Activated CD4-positive, alpha-beta memory T cell treated with anti-CD3 and anti-CD28 coated beads, Interleukin-2, amount 10 ng/mL, durations not matched to agents 7 days and 5 days (primary cell): ENCODE results near the gene SOX5. TPM values are rescaled to one million over a fixed set of nuclear protein-coding genes. Genes with fewer than 3 reads are reported as not detected.
"Not testable (repeated sequence)": the region's sequence is repeated elsewhere in the genome, so short reads cannot be mapped to it uniquely, and the experiment has no call there.

Experiments
- CTCF ChIA-PET: fragments of 350-600 bp; sonication (Branson Sonifier 250); formaldehyde crosslinking; loops from one replicate; lab custom pipeline; 2021; ENCODE audit warnings: antibody characterized with exemption, inconsistent platforms; lab: Charles Lee
- POLR2A ChIA-PET: fragments of 350-600 bp; sonication (Branson Sonifier 250); formaldehyde crosslinking; loops from one replicate; lab custom pipeline; 2021; ENCODE audit warnings: antibody characterized with exemption; lab: Charles Lee
- DNase-seq: peaks from one replicate; pipeline ENCODE4 v3.0.0-alpha.2; 2020
- H3K27ac Mint-ChIP-seq: one replicate; pipeline ENCODE4 v1.8.0; 2021; ENCODE audit warnings: mild to moderate bottlenecking, mixed read lengths
- H3K27me3 Mint-ChIP-seq: one replicate; pipeline ENCODE4 v1.8.0; 2021; ENCODE audit warnings: mixed read lengths
- H3K36me3 Mint-ChIP-seq: one replicate; pipeline ENCODE4 v1.8.0; 2021; ENCODE audit warnings: low read depth, mixed read lengths
- H3K4me1 Mint-ChIP-seq: one replicate; pipeline ENCODE4 v1.8.0; 2021; ENCODE audit warnings: mixed read lengths
- H3K4me3 Mint-ChIP-seq: one replicate; pipeline ENCODE4 v1.8.0; 2021; ENCODE audit warnings: mild to moderate bottlenecking, mixed read lengths
- H3K9me3 Mint-ChIP-seq: one replicate; pipeline ENCODE4 v1.8.0; 2021; ENCODE audit warnings: mixed read lengths
- total RNA-seq, 2 experiments: library from RNA; stranded (reverse); gene quantifications; one replicate each; pipeline ENCODE4 v1.2.3, GENCODE V29; 2021

Gene SOX5
- total RNA-seq, 2 experiments from 2014 or later, result 0.45 to 0.75 TPM

DNA sequence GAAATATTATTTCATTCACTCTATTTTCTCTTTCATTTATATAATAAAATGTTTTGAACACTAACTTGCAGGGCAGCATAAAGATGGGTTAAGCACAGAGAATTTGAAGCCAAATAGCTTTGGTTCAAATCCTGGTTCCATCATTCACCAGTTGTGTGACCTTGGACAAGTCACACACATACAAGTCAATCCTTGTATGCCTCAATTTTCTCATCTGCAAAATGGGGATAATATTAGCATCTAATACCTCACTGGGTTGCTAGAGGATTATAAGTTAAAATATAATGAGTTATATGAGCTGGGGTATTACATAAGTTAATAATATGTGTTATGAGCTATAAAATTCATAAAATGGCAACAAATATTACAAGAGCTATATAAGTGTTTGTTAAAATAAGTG lies 94.9 kb downstream of the SOX5 start:
- Mint-ChIP-seq H3K4me1 (no peaks in the 10 kb centered on the region), H3K9me3 (peaks cover 2% of the 10 kb centered on the region)
- CTCF ChIA-PET, result no interaction called here

DNA sequence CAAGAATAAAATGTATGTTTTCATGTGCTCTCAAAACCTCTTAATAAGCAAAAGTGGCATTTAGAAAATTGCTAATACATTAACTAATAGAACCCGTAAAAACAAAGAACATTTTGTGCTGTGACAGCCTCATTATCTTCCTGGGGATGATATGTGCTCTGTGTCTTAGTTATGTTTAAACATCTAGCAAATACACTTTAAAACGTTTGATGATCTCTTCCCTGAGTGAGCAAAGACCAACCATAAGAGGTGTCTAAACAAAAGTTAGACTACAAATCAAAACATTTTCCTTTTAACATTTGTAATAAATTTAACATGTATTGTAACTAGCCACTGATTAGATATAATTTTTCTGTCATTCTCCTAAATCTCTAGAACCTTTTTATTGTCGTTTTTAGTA lies 95.8 kb downstream of the SOX5 start:
- Mint-ChIP-seq H3K4me3 (no peak overlapping the region), H3K27ac (no peak overlapping the region), H3K27me3 (no peaks in the 10 kb centered on the region), H3K36me3 (no peaks in the 10 kb centered on the region), H3K4me1 (no peaks in the 10 kb centered on the region), H3K9me3 (no peaks in the 10 kb centered on the region)
- ChIA-PET CTCF (no interaction called here), POLR2A (no interaction called here)
- no peak for DNase-seq

More for the DNA sequence above, 94.9 kb downstream of the SOX5 start:
- Mint-ChIP-seq H3K27me3 (no peaks in the 10 kb centered on the region), H3K4me3 (no peak overlapping the region), H3K36me3 (no peaks in the 10 kb centered on the region), H3K27ac (no peak overlapping the region)
- POLR2A ChIA-PET, result no interaction called here
- DNase-seq, result no peak

DNA sequence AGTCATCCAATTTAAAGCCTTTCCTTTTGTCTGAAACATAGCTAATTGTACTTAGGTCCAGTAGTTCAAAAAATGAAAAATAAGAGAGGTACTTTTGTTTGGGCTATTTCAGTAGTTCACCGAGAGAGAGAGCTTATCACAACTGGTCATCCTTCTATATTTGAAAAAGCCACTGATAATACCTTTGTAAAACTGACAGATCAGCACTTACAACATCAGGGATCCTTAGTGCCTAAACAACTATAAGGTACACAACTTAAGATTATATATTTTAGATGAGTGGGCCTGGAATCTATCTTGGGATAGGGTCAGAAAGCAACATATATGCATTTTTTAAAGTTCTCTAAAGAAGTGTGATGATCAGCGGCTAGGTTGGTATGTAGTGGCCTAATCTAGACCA lies 97.9 kb downstream of the SOX5 start:
- no peaks in the 10 kb centered on the region for H3K36me3 Mint-ChIP-seq
- no peaks in the 10 kb centered on the region for H3K4me1 Mint-ChIP-seq
- no peak overlapping the region for H3K4me3 Mint-ChIP-seq
- no peaks in the 10 kb centered on the region for H3K27me3 Mint-ChIP-seq
- H3K27ac Mint-ChIP-seq, result no peak overlapping the region
- ChIA-PET CTCF (no interaction called here), POLR2A (no interaction called here)
- no peak for DNase-seq
- H3K9me3 Mint-ChIP-seq, result no peaks in the 10 kb centered on the region

DNA sequence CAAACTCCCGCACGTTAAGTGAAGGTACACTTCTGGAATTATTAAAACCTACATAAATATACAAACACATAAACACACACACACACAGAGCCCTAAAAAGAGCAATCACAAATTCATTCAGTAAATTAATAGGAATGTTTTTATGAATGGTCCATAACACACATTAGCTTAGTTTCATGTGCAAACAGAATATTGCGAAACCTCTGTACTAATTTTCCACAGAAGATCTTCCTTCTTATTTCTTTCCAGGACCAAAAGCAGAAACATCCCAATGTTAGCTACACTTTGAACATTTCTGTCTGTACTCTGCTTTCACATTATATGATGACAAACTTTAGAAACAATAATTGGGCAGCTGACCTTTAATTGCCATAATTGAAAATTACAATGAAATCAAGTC lies 101.6 kb downstream of the SOX5 start:
- ChIA-PET POLR2A (no interaction called here), CTCF (no interaction called here)
- Mint-ChIP-seq H3K4me3 (no peak overlapping the region), H3K9me3 (no peaks in the 10 kb centered on the region), H3K4me1 (no peaks in the 10 kb centered on the region), H3K27me3 (no peaks in the 10 kb centered on the region), H3K27ac (no peak overlapping the region), H3K36me3 (no peaks in the 10 kb centered on the region)
- no peak for DNase-seq

DNA sequence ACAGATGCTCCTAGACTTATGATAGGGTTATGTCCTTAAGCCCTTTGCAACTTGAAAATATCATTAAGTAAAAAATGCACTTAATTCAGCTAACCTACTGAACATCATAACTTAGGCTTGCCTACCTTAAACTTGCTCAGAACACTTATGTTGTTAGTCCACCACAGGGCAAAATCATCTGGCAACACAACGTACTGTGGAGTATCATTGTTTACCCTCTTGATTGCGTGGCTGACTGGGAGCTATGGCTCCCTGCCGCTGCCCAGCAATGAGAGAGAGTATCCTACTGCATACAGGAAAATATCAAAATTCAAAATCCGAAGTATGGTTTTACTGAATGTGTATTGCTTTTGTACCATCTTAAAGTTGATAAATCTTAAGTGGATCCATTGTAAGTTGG lies 105.5 kb downstream of the SOX5 start:
- no peaks in the 10 kb centered on the region for H3K9me3 Mint-ChIP-seq
- no peak for DNase-seq
- no peaks in the 10 kb centered on the region for H3K36me3 Mint-ChIP-seq
- no peak overlapping the region for H3K27ac Mint-ChIP-seq
- CTCF ChIA-PET, result no interaction called here
- POLR2A ChIA-PET, result no interaction called here
- H3K4me1 Mint-ChIP-seq, result no peaks in the 10 kb centered on the region
- no peak overlapping the region for H3K4me3 Mint-ChIP-seq
- H3K27me3 Mint-ChIP-seq, result no peaks in the 10 kb centered on the region

DNA sequence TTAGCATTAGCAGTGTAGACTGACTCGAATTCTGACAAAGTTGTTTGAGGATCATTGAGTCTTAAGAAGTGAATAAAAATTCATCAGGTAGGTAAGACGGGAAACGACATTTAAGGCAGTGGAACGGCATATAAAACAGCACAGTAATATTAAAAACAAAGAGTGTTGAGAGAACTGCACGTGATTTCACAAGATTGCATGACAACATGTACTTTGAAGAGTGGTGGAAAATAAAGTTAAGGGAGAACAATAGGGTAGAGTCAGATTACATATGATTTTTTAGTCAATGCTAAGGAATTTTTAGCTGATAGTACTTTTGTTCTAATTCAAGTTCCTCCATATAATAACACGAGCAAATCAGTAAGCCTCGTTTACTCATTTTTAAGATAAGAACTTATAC lies 115.4 kb downstream of the SOX5 start:
- Mint-ChIP-seq H3K36me3 (no peaks in the 10 kb centered on the region), H3K27me3 (no peaks in the 10 kb centered on the region), H3K27ac (no peak overlapping the region), H3K9me3 (no peaks in the 10 kb centered on the region), H3K4me3 (no peak overlapping the region), H3K4me1 (no peaks in the 10 kb centered on the region)
- ChIA-PET CTCF (no interaction called here), POLR2A (no interaction called here)
- no peak for DNase-seq

DNA sequence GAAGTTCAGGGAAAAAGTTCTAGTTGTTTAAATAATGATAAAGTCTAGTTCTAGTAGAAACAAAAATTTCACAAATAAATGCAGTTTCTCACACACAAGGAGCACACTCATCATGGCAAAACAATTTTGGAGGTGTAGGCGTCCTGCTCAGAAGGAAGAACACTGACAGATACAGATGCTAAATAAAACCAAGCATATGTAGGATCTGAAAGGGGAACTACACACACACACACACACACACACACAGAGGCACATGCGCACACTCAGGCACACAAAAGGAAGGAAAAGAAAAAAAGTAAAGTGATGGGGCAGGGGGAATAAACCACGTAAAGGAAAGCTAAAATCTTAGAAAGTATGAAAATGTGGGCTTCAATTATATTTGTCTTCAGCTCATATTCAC lies 117.7 kb downstream of the SOX5 start:
- no peaks in the 10 kb centered on the region for H3K9me3 Mint-ChIP-seq
- H3K27ac Mint-ChIP-seq, result no peak overlapping the region
- no peaks in the 10 kb centered on the region for H3K4me1 Mint-ChIP-seq
- no peak overlapping the region for H3K4me3 Mint-ChIP-seq
- no peaks in the 10 kb centered on the region for H3K27me3 Mint-ChIP-seq
- POLR2A ChIA-PET, result no interaction called here
- CTCF ChIA-PET, result no interaction called here
- H3K36me3 Mint-ChIP-seq, result no peaks in the 10 kb centered on the region
- DNase-seq, result no peak

DNA sequence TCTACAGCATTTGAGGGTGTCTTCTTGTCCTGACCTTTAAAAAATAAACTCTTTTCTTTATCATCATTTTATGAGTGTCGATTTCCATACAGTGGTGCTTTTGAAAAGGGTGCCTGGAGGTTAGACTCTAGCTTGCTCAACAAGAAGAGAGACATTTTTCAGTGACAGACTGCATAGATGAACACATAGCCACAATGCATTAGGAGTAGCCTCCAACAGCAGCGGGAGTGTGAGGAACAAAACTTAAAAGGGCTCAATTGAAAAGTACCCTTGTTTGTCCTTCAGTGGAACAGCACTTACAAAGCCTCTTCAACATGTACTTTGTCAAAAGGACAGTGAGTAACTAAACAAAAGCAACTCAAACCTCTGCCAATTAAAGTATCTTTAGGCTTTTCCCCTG lies 119.3 kb downstream of the SOX5 start:
- Mint-ChIP-seq H3K36me3 (no peaks in the 10 kb centered on the region), H3K9me3 (no peaks in the 10 kb centered on the region), H3K4me1 (no peaks in the 10 kb centered on the region), H3K4me3 (no peak overlapping the region), H3K27ac (no peak overlapping the region), H3K27me3 (no peaks in the 10 kb centered on the region)
- ChIA-PET CTCF (no interaction called here), POLR2A (no interaction called here)
- no peak for DNase-seq

DNA sequence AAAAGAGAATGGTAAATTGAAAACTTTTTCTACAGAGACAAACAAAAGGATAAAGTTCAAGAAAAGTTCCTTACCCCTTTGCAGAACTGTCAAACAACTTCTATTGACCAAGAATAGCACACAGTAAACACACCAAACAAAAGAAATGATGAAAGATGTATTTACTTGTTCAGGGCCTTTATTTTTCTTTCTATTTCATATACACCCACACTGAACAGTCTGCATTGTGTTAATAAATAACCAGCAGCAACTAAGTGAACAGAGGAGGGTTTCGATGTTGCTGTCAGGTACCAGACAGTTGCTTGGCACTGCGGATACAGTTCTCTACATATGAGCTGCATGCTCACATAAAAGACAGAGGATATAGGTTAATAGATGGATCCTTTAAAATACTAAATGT lies 122.1 kb downstream of the SOX5 start:
- CTCF ChIA-PET, result no interaction called here
- peaks cover 2% of the 10 kb centered on the region for H3K9me3 Mint-ChIP-seq
- H3K27ac Mint-ChIP-seq, result no peak overlapping the region
- H3K4me1 Mint-ChIP-seq, result no peaks in the 10 kb centered on the region
- no peak for DNase-seq
- POLR2A ChIA-PET, result no interaction called here
- H3K27me3 Mint-ChIP-seq, result no peaks in the 10 kb centered on the region
- H3K4me3 Mint-ChIP-seq, result no peak overlapping the region
- no peaks in the 10 kb centered on the region for H3K36me3 Mint-ChIP-seq

DNA sequence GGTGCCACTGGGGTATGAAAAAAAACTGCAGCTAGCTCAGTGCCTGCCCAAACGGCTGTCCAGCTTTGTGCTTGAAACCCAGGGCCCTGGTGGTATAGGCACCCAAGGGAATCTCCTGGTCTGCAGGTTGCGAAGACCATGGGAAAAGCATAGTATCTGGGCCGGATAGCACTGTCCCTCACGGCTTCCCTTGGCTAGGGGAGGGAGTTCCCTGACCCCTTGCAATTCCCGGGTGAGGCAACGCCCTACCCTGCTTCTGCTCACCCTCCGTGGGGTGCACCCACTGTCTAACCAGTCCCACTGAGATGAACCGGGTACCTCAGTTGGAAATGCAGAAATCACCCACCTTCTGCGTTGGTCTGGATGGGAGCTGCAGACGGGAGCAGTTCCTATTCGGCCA lies 124.3 kb downstream of the SOX5 start:
- H3K27me3 Mint-ChIP-seq, H3K4me3 Mint-ChIP-seq, H3K36me3 Mint-ChIP-seq, H3K4me1 Mint-ChIP-seq, H3K27ac Mint-ChIP-seq, CTCF ChIA-PET, POLR2A ChIA-PET, H3K9me3 Mint-ChIP-seq, DNase-seq: not testable (repeated sequence)

DNA sequence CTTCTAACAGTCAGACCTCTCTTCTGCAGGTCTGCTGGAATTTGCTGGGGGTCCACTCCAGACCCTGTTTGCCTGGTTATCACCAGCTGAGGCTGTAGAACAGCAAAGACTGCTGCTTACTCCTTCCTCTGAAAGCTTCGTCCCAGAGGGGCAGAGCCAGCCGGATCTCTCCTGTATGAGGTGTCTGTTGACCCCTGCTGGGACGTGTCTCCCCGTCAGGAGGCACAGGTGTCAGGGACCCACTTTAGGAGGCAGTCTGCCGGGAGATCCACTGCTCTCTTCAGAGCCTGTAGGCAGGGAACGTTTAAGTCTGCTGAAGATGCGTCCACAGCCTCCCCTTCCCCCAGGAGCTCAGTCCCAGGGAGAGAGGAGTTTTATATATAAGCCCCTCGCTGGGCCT lies 125.1 kb downstream of the SOX5 start:
- no peak for DNase-seq
- CTCF ChIA-PET, result no interaction called here
- POLR2A ChIA-PET, result no interaction called here
- Mint-ChIP-seq H3K36me3 (no peaks in the 10 kb centered on the region), H3K27me3 (no peaks in the 10 kb centered on the region), H3K27ac (no peak overlapping the region), H3K9me3 (peaks cover 7% of the 10 kb centered on the region), H3K4me1 (no peaks in the 10 kb centered on the region), H3K4me3 (no peak overlapping the region)

DNA sequence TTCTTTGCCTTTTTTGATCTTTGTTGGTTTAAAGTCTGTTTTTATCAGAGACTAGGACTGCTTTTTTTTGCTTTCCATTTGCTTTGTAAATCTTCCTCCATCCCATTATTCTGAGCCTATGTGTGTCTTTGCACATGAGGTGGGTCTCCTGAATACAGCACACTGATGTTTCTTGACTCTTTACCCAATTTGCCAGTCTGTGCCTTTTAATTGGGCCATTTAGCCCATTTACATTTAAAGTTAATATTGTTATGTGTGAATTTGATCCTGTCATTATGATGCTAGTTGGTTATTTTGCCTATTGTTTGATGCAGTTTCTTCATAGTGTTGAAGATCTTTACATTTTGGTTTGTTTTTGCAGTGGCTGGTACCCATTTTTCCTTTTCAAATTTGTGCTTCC lies 126.6 kb downstream of the SOX5 start:
- H3K9me3 Mint-ChIP-seq, H3K4me1 Mint-ChIP-seq, CTCF ChIA-PET, POLR2A ChIA-PET, DNase-seq, H3K36me3 Mint-ChIP-seq, H3K27ac Mint-ChIP-seq, H3K4me3 Mint-ChIP-seq, H3K27me3 Mint-ChIP-seq: not testable (repeated sequence)

DNA sequence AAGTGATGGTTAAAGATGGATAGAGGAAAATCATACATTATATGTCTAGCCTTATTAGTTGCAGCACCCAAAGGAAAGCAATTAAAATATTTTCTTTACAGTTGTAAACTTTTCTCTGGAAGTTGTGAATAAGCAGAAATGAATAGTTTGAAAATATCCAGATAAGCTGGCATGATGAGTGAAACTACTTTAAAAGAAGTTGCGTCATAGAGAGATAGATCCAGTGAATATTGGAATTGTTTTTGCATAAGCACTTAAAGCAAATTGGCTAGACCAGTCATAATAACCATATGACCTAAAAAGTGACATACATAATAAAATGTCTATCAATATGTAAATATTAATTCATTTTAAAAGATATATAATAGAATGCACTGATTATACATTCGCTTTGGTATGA lies 132.1 kb downstream of the SOX5 start:
- Mint-ChIP-seq H3K4me1 (no peaks in the 10 kb centered on the region), H3K27ac (no peak overlapping the region), H3K4me3 (no peak overlapping the region), H3K36me3 (no peaks in the 10 kb centered on the region), H3K9me3 (peaks cover 5% of the 10 kb centered on the region), H3K27me3 (no peaks in the 10 kb centered on the region)
- ChIA-PET POLR2A (no interaction called here), CTCF (no interaction called here)
- DNase-seq, result no peak

DNA sequence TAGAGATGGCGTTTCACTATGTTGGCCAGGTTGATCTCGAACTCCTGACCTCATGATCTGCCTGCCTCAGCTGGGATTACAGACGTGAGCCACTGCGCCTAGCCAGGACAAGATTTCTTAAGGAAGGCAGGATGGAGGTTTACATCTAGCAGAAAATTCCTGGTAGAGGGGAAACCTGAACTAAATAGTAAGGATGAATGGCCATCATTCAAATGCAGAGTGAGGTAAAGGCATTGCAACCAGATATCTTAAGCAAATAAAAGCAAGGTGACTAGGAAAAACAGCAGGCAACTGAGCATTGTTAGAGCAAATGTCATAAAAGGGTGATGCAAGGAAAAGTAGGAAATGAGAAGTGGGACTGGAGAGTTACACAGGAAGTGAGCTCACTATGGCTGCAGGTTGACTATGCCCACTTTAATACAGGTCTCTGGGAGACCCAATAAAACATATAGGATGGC lies 133.0 kb downstream of the SOX5 start:
- peaks cover 4% of the 10 kb centered on the region for H3K9me3 Mint-ChIP-seq
- H3K27me3 Mint-ChIP-seq, result no peaks in the 10 kb centered on the region
- CTCF ChIA-PET, result no interaction called here
- H3K27ac Mint-ChIP-seq, result no peak overlapping the region
- POLR2A ChIA-PET, result no interaction called here
- no peak overlapping the region for H3K4me3 Mint-ChIP-seq
- no peak for DNase-seq
- no peaks in the 10 kb centered on the region for H3K36me3 Mint-ChIP-seq
- H3K4me1 Mint-ChIP-seq, result no peaks in the 10 kb centered on the region

DNA sequence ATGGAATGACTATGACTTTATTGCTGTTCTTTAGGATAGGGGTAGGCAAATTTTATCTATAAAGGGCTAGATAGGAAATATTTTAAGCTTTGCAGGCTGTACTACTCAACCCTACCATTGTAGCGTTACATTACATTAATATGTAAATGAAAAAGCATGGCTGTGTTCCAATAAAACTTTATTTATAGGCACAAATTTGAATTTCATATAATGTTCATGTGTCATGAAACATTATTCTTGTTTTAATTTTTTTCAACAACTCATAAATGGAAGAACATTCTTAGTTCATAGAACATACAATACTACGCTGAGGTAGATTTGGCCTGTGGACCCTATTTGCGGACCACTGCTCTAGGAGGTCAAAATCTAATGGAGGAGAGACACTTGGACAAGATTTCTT lies 133.7 kb downstream of the SOX5 start:
- no peak overlapping the region for H3K27ac Mint-ChIP-seq
- DNase-seq, result no peak
- H3K9me3 Mint-ChIP-seq, result no peaks in the 10 kb centered on the region
- H3K36me3 Mint-ChIP-seq, result no peaks in the 10 kb centered on the region
- no peaks in the 10 kb centered on the region for H3K4me1 Mint-ChIP-seq
- CTCF ChIA-PET, result no interaction called here
- H3K27me3 Mint-ChIP-seq, result no peaks in the 10 kb centered on the region
- POLR2A ChIA-PET, result no interaction called here
- no peak overlapping the region for H3K4me3 Mint-ChIP-seq
